Body of pancreas (tissue), 4 donors: ENCODE measurements around the gene MGMT.

Experiments
- POLR2A ChIP-seq, 3 donors: fragments of 450-650 bp; IDR thresholded peaks; one replicate each; pipeline ENCODE4 v1.6.1; 2016; ENCODE audit warnings: antibody characterized with exemption in 3 of 3, mild to moderate bottlenecking in 2 of 3
- TF ChIP-seq, protein P1 (sequence below), 7 experiments: fragments of 450-650 bp in 4 of 7; fragments of 200-600 bp in 3 of 7; sonication (generic) in 3 of 7; IDR thresholded peaks; one replicate each; pipeline ENCODE4 v1.5.1; 2016 to 2019; ENCODE audit warnings: antibody characterized with exemption in 7 of 7

DNA sequence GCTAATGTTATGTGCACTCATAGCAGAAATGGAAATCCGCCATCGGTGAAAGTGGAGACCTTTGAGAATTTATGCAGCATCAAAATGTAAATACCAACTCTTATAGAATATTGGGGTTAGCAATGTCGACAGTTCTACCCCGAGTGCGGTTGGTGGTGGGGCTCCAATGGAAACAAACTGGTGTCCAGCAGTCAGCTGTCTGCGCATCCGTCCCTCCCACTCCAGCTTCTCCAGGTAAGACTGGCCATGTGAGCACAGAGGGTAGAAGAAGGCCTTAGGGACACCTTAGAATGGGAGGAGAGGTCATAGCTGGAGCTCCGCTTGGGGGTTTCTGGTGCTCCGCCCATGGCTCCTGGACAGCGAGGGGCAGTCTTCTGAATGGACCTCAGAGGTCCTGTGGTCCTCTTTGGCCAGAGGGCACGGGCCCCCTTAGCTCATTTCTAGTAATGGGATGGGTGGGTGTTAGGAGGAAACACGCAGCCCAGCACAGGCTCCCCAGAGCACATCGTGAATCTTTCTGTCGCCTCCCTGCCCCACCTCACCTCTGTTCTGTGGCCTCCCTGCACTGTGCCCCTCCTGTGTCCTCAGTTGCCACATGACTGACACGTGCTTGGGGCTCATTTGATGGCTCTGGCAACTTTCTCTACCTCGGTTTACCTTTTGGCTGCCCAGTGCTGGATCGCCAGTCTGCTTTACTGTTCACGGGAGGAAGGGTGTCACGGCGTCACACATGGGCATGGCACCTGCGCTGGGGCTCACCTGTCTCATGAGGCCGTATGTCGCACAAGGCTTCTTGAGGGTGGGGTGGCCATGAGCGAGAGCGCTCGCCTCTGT, 50.0 kb downstream of the MGMT start:
- TF ChIP-seq, protein P1, sequence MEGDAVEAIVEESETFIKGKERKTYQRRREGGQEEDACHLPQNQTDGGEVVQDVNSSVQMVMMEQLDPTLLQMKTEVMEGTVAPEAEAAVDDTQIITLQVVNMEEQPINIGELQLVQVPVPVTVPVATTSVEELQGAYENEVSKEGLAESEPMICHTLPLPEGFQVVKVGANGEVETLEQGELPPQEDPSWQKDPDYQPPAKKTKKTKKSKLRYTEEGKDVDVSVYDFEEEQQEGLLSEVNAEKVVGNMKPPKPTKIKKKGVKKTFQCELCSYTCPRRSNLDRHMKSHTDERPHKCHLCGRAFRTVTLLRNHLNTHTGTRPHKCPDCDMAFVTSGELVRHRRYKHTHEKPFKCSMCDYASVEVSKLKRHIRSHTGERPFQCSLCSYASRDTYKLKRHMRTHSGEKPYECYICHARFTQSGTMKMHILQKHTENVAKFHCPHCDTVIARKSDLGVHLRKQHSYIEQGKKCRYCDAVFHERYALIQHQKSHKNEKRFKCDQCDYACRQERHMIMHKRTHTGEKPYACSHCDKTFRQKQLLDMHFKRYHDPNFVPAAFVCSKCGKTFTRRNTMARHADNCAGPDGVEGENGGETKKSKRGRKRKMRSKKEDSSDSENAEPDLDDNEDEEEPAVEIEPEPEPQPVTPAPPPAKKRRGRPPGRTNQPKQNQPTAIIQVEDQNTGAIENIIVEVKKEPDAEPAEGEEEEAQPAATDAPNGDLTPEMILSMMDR (IDR thresholded peaks at IDR 0.05), result no peak
- no peak for TF ChIP-seq POLR2A (IDR thresholded peaks at IDR 0.05)
